ENCODE data around the gene GRP.

GRP gene

GRCh38 chr18:59264651-59265245 lies 44.8 kb downstream of the GRP start:
- DNase-seq (ENCODE audit: low read depth, low spot score) = no peak
- ChIA-PET POLR2A (interaction anchor here (1.0 kb wide), 1 partner anchor 95 kb away, joined by 3 read pairs; no protein-coding TSS in a partner anchor), CTCF (interaction anchor here (1.3 to 6.1 kb wide), 5 partner anchors 7 to 432 kb away, joined by 3 to 29 read pairs (median 11); partner anchors contain the start of gene CCBE1)
- no peak for TF ChIP-seq CTCF (IDR thresholded peaks at IDR 0.05; ENCODE audit: insufficient read depth, low read length, missing control alignments)
- no peak overlapping the region for H3K4me3 ChIP-seq (ENCODE audit: low read depth, low read length)

- ChIA-PET POLR2A (no interaction called here), CTCF (interaction anchor here (1.0 to 6.1 kb wide), 3 partner anchors 11 to 137 kb away, joined by 4 to 29 read pairs (median 11); no protein-coding TSS in a partner anchor)
- peak overlapping the region; percentile 42 for H3K4me3 ChIP-seq (ENCODE audit: low read depth, low read length)
- no peak for DNase-seq (ENCODE audit: low read depth, low spot score)
- TF ChIP-seq CTCF (IDR thresholded peaks at IDR 0.05; ENCODE audit: insufficient read depth, low read length, missing control alignments) = no peak
Measured at GRCh38 chr18:59265246-59265973, 45.5 kb downstream of the GRP start.

- TF ChIP-seq CTCF (IDR thresholded peaks at IDR 0.05; ENCODE audit: insufficient read depth, low read length, missing control alignments) = no peak
- CTCF ChIA-PET = interaction anchor here (1.0 to 6.1 kb wide), 3 partner anchors 10 to 137 kb away, joined by 4 to 29 read pairs (median 11); no protein-coding TSS in a partner anchor
- DNase-seq (ENCODE audit: low read depth, low spot score) = no peak
- POLR2A ChIA-PET = no interaction called here
- no peak overlapping the region for H3K4me3 ChIP-seq (ENCODE audit: low read depth, low read length)
Measured at GRCh38 chr18:59265974-59266369, 46.0 kb downstream of the GRP start.

- no peak for DNase-seq (ENCODE audit: low read depth, low spot score)
- no peak for TF ChIP-seq CTCF (IDR thresholded peaks at IDR 0.05; ENCODE audit: insufficient read depth, low read length, missing control alignments)
- CTCF ChIA-PET = interaction anchor here (1.0 to 6.1 kb wide), 3 partner anchors 9 to 136 kb away, joined by 4 to 29 read pairs (median 11); no protein-coding TSS in a partner anchor
- no peak overlapping the region for H3K4me3 ChIP-seq (ENCODE audit: low read depth, low read length)
- POLR2A ChIA-PET = no interaction called here
Measured at GRCh38 chr18:59266459-59266858, 46.5 kb downstream of the GRP start.

GRCh38 chr18:59266886-59267502 lies 47.0 kb downstream of the GRP start:
- DNase-seq (ENCODE audit: low read depth, low spot score) = no peak
- POLR2A ChIA-PET = no interaction called here
- no peak overlapping the region for H3K4me3 ChIP-seq (ENCODE audit: low read depth, low read length)
- CTCF ChIA-PET = interaction anchor here (2.3 to 6.1 kb wide), 2 partner anchors 18 to 136 kb away, joined by 11 to 29 read pairs; no protein-coding TSS in a partner anchor
- TF ChIP-seq CTCF (IDR thresholded peaks at IDR 0.05; ENCODE audit: insufficient read depth, low read length, missing control alignments) = no peak

All from AG04449 (cell line).